A673 (cell line): Measurements from ENCODE around the gene ZNF24. TPM values are rescaled to one million over a fixed set of nuclear protein-coding genes. Genes with fewer than 3 reads are reported as not detected.
A peak's percentile ranks its signal among the peaks of the same experiment; 100 is the strongest.

Source experiments
- Bru-seq: library from RNA; stranded (reverse); fragments of 400-500 nt; gene quantifications from one replicate; lab custom pipeline; 2021; lab: Mats Ljungman, UMichigan
- BruChase-seq, 2 experiments: library from RNA; stranded (reverse); fragments of 400-500 nt; gene quantifications; one replicate each; lab custom pipeline; 2021; lab: Mats Ljungman, UMichigan
- BruUV-seq: library from RNA; stranded (reverse); fragments of 400-500 nt; replicated peaks from 2 replicates; lab custom pipeline; 2021; lab: Mats Ljungman, UMichigan
- CTCF ChIA-PET: fragments of 300-600 bp; sonication (Branson Sonifier 250); formaldehyde crosslinking; loops from one replicate; lab custom pipeline; 2022; ENCODE audit warnings: antibody characterized with exemption; lab: Charles Lee
- POLR2A ChIA-PET: fragments of 300-600 bp; sonication (Branson Sonifier 250); formaldehyde crosslinking; loops from one replicate; lab custom pipeline; 2022; ENCODE audit warnings: antibody characterized with exemption; ENCODE audit not compliant: low non-redundant PET; lab: Charles Lee
- DNase-seq: peaks from one replicate; pipeline ENCODE4 v3.0.0-alpha.2; 2015; ENCODE audit warnings: low spot score
- H3K27ac ChIP-seq: fragments of 200-600 bp; sonication (generic); 2 replicates; pipeline ENCODE4 v1.5.1; 2016; ENCODE audit warnings: mixed run types, low read depth, mild to moderate bottlenecking, mixed read lengths, antibody characterized with exemption, low read length; ENCODE audit not compliant: poor library complexity, severe bottlenecking
- H3K27me3 ChIP-seq: fragments of 200-600 bp; sonication (generic); replicated peaks from 2 replicates; pipeline ENCODE4 v1.6.1; 2017; ENCODE audit warnings: mixed run types, low read depth, mild to moderate bottlenecking, mixed read lengths, antibody characterized with exemption, low read length; ENCODE audit not compliant: insufficient read depth, poor library complexity
- H3K36me3 ChIP-seq: fragments of 200-600 bp; sonication (generic); 2 replicates; pipeline ENCODE4 v1.6.1; 2016; ENCODE audit warnings: mixed run types, mild to moderate bottlenecking, mixed read lengths, antibody characterized with exemption, low read length; ENCODE audit not compliant: insufficient read depth, poor library complexity, severe bottlenecking
- H3K4me1 ChIP-seq: fragments of 200-600 bp; sonication (generic); 2 replicates; pipeline ENCODE4 v1.6.1; 2017; ENCODE audit warnings: mixed run types, mild to moderate bottlenecking, mixed read lengths, antibody characterized with exemption, low read length; ENCODE audit not compliant: insufficient read depth, poor library complexity, severe bottlenecking
- H3K4me3 ChIP-seq: fragments of 200-600 bp; sonication (generic); 2 replicates; pipeline ENCODE4 v1.5.1; 2016; ENCODE audit warnings: low read depth, mixed run types, mild to moderate bottlenecking, mixed read lengths, low read length; ENCODE audit not compliant: poor library complexity, severe bottlenecking
- H3K9me3 ChIP-seq: fragments of 200-600 bp; sonication (generic); 2 replicates; pipeline ENCODE4 v1.6.1; 2016; ENCODE audit warnings: mixed run types, low read depth, mild to moderate bottlenecking, mixed read lengths, antibody characterized with exemption, low read length; ENCODE audit not compliant: poor library complexity, severe bottlenecking
- CTCF ChIP-seq: fragments of 300-800, 200-600 bp; sonication (generic); conservative IDR thresholded peaks from 2 replicates; pipeline ENCODE4 v1.5.1; 2017; ENCODE audit warnings: low read depth, mild to moderate bottlenecking, antibody characterized with exemption, low read length, moderate library complexity, mixed read lengths
- EZH2 ChIP-seq: fragments of 200-600 bp; sonication (generic); IDR thresholded peaks from 2 replicates; pipeline ENCODE4 v1.6.1; 2017; ENCODE audit warnings: borderline replicate concordance, low read depth, mild to moderate bottlenecking, mixed read lengths, antibody characterized with exemption, low read length; ENCODE audit not compliant: poor library complexity, severe bottlenecking
- intact Hi-C: fragments of 100-400 bp; cut with micrococcal nuclease; formaldehyde crosslinking; loops from one replicate; pipeline ENCODE4 v1.10.0; 2022; ENCODE audit not compliant: unreplicated experiment
- long read RNA-seq: library from polyadenylated mRNA; stranded (forward); transcript quantifications from one replicate; pipeline ENCODE4 v2.0.0, GENCODE V29; 2022
- total RNA-seq: library from RNA; stranded (reverse); gene quantifications from 2 replicates; pipeline ENCODE4 v1.2.3, GENCODE V29; 2021

Gene ZNF24
- total RNA-seq = 59.8 and 63.3 TPM in 2 replicates
- Bru-seq, nascent RNA = percentile 98 among the genes with signal in this experiment
- percentile 100 among the genes with signal in this experiment for BruChase-seq, experiment 1, labeled RNA remaining after a 2-hour chase
- percentile 98 among the genes with signal in this experiment for BruChase-seq, experiment 2, labeled RNA remaining after a 6-hour chase
- long read RNA-seq, full-length matches to known transcripts = 48 of 67 reads
- long read RNA-seq, partial matches to known transcripts = 10 of 67 reads
- long read RNA-seq, other reads (novel, unspliced or antisense) = 9 of 67 reads

DNA sequence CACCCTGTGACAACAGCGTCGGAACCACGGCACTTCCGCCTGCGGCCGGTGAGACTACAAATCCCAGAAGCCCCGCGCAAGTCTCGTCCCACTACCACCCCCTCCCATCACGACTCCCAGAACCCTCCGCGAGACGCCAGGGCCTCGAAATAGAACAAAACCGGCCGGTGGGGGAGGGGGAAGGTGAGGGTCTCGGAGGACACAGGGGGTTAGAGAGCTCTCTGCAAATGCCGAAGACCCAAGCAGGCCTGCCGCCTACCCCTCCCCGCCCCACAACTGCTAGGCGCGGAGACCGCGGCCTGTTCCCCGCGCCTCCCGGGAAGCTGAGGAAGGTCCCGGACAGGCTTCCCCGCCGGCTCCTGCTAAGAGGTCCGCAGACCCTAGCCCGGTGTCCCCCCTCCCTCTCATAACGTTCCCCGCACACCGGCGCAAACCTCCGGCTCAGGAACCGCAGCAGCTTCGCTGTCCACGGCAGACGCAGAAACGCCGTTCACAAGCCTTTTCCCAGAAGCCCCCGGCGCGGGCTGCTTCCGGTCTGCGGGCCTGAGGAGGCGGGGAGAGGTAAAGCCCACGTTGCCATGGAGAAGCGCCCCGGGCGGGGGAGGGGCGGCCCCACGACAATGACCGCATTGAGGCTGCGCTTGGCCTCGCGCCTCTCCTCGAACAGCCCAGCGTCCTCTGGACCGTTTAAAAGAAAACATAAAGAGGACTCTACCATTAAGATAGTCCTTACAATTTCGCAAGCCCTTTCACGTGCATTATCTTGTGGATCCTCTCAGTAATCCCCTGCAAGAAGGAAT lies at the start of gene ZNF24:
Gene ZNF24 (minus strand): TSS at position 485 of the 800 bp plus-strand sequence. CDS start 3,770 bp downstream, outside the sequence.
- no peaks in the 10 kb centered on the region for H3K9me3 ChIP-seq
- H3K4me3 ChIP-seq = peak within 1 kb of the TSS; percentile 76
- DNase-seq = peak; percentile 96
- CTCF ChIA-PET = interaction anchor here (0.6 kb wide), 1 partner anchor 87 kb away, joined by 4 read pairs; no protein-coding TSS in a partner anchor
- POLR2A ChIA-PET = no interaction called here
- peaks cover 21% of the 10 kb centered on the region for H3K36me3 ChIP-seq
- BruUV-seq = no TSS peak
- H3K27ac ChIP-seq = peak within 1 kb of the TSS; percentile 97
- intact Hi-C loops = no loop called here
- no peak for TF ChIP-seq EZH2
- TF ChIP-seq CTCF = no peak
- H3K4me1 ChIP-seq = peaks cover 5% of the 10 kb centered on the region
- H3K27me3 ChIP-seq = no peaks in the 10 kb centered on the region

DNA sequence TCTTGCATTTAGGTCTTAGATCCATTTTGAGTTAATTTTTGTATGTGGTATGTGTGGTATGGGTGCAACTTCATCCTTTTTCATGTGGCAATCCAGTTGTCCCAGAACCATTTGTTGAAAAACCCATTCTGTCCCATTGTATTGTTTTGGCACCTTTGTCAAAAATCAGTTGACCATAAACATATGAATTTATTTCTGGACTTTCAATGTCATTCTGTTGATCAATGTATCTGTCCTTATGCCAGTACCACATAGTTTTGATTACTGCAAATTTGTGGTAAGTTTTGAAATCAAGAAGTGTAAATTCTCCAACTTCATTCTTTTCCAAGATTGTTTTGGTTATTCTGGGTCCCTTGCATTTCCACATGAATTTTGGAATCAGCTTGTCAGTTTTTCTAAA lies 49.5 kb upstream of the ZNF24 start:
- no TSS peak for BruUV-seq
- no peak overlapping the region for H3K27ac ChIP-seq
- intact Hi-C loops = no loop called here
- ChIA-PET POLR2A (no interaction called here), CTCF (no interaction called here)
- no peak overlapping the region for H3K4me3 ChIP-seq
- no peak for DNase-seq
- H3K9me3 ChIP-seq = no peaks in the 10 kb centered on the region
- no peaks in the 10 kb centered on the region for H3K4me1 ChIP-seq
- peaks cover 19% of the 10 kb centered on the region for H3K27me3 ChIP-seq
- no peaks in the 10 kb centered on the region for H3K36me3 ChIP-seq
- TF ChIP-seq EZH2 (no peak), CTCF (no peak)

DNA sequence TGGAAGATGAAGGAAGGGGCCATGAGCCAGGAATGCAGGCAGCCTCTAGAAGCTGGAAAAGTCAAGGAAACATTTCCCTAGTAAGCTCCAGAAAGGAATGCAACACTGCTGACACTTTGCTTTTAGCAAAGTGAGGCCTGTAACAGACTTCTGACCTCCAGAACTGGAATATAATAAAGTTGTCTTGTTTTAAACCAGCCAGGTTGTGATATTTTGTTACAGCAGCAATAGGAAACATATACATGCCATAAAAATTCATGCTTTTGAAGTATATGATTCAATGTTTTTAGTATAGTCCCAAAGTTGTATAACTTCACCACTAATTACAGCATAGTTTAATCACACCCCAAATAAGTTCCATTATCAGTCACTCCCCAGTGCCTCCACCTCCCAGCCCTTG lies 48.2 kb upstream of the ZNF24 start:
- TF ChIP-seq CTCF = no peak
- no peak for TF ChIP-seq EZH2
- H3K4me1 ChIP-seq = no peaks in the 10 kb centered on the region
- no peak overlapping the region for H3K27ac ChIP-seq
- ChIA-PET POLR2A (no interaction called here), CTCF (no interaction called here)
- H3K36me3 ChIP-seq = no peaks in the 10 kb centered on the region
- H3K9me3 ChIP-seq = no peaks in the 10 kb centered on the region
- H3K4me3 ChIP-seq = no peak overlapping the region
- H3K27me3 ChIP-seq = peaks cover 32% of the 10 kb centered on the region
- intact Hi-C loops = no loop called here
- no TSS peak for BruUV-seq
- no peak for DNase-seq
